ENCODE data around the gene SPATA9.

Gene SPATA9

GRCh38 chr5:95619514-95620029 is 63.2 kb downstream of the SPATA9 start (continued):
- TF ChIP-seq ZNF449 (tag by site-specific recombination; IDR thresholded peaks at IDR 0.05) (no peak), ZBTB26 (tag by site-specific recombination; optimal IDR thresholded peaks at IDR 0.05) (no peak), ZNF121 (tag by site-specific recombination; IDR thresholded peaks at IDR 0.05) (no peak), ZNF202 (tag by site-specific recombination; IDR thresholded peaks at IDR 0.05; ENCODE audit: borderline replicate concordance) (no peak)

GRCh38 chr5:95619096-95619495 is 63.7 kb downstream of the SPATA9 start:
- H3K36me3 ChIP-seq (ENCODE audit: control insufficient read depth in 2 of 2, insufficient read depth in 1 of 2, low read length in 2 of 2), result no peaks in the 10 kb centered on the region
- no peak for TF ChIP-seq ZNF366 (tag by site-specific recombination; conservative IDR thresholded peaks at IDR 0.05)
- no peak for TF ChIP-seq ZFHX2 (tag by site-specific recombination; conservative IDR thresholded peaks at IDR 0.05)
- no peak for TF ChIP-seq MZF1 (tag by site-specific recombination; IDR thresholded peaks at IDR 0.05; ENCODE audit: borderline replicate concordance)
- TF ChIP-seq PATZ1 (tag by site-specific recombination; IDR thresholded peaks at IDR 0.05), result no peak
- no peak for TF ChIP-seq ZNF10 (tag by site-specific recombination; IDR thresholded peaks at IDR 0.05)
- TF ChIP-seq ZNF2 (tag by site-specific recombination; IDR thresholded peaks at IDR 0.05), result no peak
- TF ChIP-seq ZNF37A (tag by site-specific recombination; IDR thresholded peaks at IDR 0.05), result no peak
- TF ChIP-seq ZNF639 (tag by site-specific recombination; IDR thresholded peaks at IDR 0.05), result no peak
- no peak for TF ChIP-seq SP7 (tag by site-specific recombination; IDR thresholded peaks at IDR 0.05)
- TF ChIP-seq ZSCAN23 (tag by site-specific recombination; IDR thresholded peaks at IDR 0.05), result no peak
- TF ChIP-seq ZNF280C (tag by site-specific recombination; IDR thresholded peaks at IDR 0.05), result no peak
- TF ChIP-seq OSR2 (tag by site-specific recombination; IDR thresholded peaks at IDR 0.05), result no peak
- TF ChIP-seq ZNF211 (tag by site-specific recombination; IDR thresholded peaks at IDR 0.05; ENCODE audit: low read depth), result no peak
- TF ChIP-seq ZNF777 (tag by site-specific recombination; IDR thresholded peaks at IDR 0.05; ENCODE audit: borderline replicate concordance), result no peak
- H3K4me3 ChIP-seq (ENCODE audit: low read depth, low read length), result no peak overlapping the region
- CTCF ChIA-PET, result no interaction called here
- POLR2A ChIA-PET, result no interaction called here
- no peaks in the 10 kb centered on the region for H3K4me1 ChIP-seq (ENCODE audit: control insufficient read depth, insufficient read depth, low read length)
- H3K9me3 ChIP-seq (ENCODE audit: control insufficient read depth, insufficient read depth, low read depth, low read length), result no peaks in the 10 kb centered on the region
- no peak overlapping the region for H3K27ac ChIP-seq (ENCODE audit: extremely low read depth, low read depth, low read length)
